HG02943 (cell line): Measurements from ENCODE around the gene PI4K2A.

ENCODE experiments used
- ATAC-seq: cut with Tn5 transposase; IDR thresholded peaks from one replicate; pipeline ENCODE4 v1.9.1; 2021; ENCODE audit warnings: mild to moderate bottlenecking, low read depth, moderate library complexity; ENCODE audit not compliant: unreplicated experiment

Gene PI4K2A

GRCh38 chr10:97701438-97702069, 61.1 kb downstream of the PI4K2A start:
- no peak for ATAC-seq

GRCh38 chr10:97703398-97704067, 63.1 kb downstream of the PI4K2A start:
- ATAC-seq = no peak

- ATAC-seq = no peak
Measured at GRCh38 chr10:97704341-97704740, 63.9 kb downstream of the PI4K2A start.

DNA sequence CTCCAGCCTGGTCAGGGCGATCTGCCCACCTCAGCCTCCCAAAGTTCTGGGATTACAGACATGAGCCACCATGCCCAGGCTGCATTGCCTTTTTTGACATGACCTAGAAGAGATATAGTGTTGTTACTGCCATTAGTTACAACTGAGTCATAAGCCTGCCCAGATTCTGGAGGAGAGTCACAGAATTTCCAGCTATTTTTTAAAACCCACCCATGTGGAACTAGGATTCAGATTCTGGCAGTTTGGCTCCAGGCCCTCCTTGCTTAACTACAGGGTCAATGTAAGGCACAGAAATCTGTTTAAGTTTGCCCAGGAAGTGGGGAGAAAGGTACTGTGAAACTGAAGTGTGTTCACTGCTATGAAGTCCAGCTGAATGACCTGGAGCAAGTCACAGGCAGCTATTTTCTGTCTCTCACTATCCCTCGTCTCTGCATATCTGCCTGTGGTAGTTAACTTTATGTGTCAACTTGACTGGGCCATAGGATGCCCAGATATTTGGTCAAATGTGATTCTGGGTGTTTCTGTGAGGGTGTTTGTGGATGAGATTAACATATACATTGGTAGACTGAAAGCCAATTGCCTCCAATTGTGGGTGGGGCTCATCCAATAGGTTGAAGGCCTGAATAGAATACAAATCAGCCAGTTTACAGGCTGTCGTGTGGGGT, 64.7 kb downstream of the PI4K2A start:
- no peak for ATAC-seq

- no peak for ATAC-seq
Measured at GRCh38 chr10:97707134-97707861, 66.8 kb downstream of the PI4K2A start.

- no peak for ATAC-seq
Measured at GRCh38 chr10:97708167-97708566, 67.7 kb downstream of the PI4K2A start.

DNA sequence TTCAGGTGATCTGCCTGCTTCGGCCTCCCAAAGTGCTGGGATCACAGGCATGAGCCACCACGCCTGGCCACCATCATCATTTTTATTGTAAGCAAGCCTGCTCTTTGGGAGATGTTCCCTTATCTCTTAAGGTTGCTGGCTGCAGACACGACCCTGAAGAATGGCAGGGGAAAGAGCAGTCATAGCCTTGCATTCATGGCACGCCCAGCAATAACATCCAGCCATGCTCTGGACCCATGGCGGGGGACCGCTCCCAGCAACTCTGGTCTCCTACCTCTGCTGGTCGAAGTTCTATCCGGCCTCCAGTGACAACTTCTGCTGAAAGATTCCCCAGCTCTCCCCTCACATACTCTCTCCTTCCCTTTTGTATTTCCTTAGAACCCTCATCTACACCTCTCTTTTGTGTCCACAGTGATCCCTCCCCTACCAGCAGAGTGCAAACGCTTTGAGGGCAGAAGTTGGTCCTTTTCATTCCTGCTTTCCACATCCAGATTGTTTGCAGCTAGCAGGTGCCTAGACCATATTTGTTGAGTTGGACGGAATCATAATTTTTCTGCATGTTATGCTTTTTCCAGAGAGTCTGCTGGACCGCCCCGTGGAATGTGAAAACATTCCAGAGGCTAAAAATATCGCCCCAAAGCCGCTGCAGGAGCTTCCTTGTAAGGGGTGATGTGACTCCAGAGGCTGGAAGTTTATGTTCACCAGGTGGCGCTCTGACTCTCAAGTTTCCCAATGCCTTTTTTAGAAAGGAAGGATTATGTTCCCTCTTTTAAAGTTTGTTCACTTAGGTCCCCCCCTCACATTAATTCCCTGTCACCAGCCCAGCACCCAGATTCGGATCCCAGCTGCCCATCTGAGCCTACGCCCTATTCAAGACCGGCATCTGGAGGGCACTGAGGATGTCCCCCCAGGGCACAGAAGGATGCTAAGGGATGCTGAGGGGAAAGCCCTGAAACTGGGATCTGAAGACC, 68.8 kb downstream of the PI4K2A start:
- ATAC-seq = no peak

GRCh38 chr10:97711640-97712572, 71.4 kb downstream of the PI4K2A start:
- ATAC-seq = no peak

GRCh38 chr10:97713339-97713825, 72.9 kb downstream of the PI4K2A start, which contains the start of gene MARVELD1:
MARVELD1 (plus strand) TSS chr10:97713730; CDS start chr10:97713877, 147 bp downstream.
- ATAC-seq = no peak

GRCh38 chr10:97713826-97714400, 73.4 kb downstream of the PI4K2A start:
- peak; percentile 55 for ATAC-seq

DNA sequence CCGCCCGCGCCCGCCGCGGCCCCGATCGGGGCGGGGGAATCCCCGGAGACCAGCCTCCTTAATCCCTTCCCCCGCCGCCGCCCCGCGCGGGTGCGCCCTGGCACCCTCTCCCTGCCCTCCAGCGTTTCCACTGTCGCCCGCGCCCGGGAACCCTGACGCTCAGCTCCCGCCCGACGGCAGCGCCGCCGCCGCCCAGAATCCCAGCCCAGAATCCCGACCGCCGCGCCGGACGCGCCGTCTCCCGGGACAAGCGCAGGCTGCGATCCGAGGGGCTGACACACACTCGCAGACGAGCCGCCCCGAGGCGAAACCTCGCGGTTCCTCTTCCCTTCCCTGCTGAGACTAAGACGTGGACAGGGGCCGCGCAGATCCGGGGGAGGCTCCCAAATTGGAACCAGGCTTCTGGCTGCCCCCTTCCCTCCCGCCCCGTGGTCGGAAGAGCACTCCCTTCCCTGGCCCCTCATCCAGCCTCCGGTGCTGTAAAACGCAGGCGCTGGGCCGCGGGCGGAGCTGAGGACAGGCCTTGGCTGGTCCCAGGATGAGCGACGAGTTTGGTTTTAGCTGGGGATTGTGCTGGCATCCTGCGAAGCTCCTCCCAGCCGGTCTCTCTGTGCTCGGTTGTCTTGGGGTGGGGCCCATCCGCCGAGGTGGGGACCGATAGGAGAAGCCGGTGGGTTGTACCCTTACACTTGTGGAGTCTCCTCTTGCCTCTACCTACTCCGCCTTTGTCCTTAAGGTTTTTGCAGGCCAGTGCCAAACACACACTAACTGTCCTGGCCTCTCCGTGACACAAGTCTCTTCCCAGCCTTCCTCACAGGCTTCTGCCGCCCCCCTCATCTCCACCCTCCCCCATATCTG, 74.2 kb downstream of the PI4K2A start:
- peak; percentile 26 for ATAC-seq

- ATAC-seq = no peak
Measured at GRCh38 chr10:97715259-97715874, 74.9 kb downstream of the PI4K2A start.

DNA sequence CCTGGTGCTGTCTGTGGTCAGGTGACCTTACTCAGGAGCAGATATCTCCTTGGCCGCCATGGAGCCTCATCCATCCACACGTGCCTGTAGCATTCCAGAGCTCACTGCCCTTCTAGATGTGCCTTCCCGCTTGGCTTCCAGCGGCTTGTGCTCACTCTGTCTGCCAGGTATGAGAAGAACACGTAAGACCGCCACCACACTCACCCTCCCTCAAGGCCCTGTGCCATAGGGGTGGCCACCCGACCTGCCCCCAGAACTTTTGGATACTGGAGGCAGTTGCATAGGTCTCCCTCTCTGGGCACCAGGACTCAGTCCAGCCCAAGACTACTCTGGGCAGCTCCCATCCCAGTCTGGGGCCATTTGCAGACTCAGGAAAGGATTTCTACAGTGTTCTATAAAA, 77.2 kb downstream of the PI4K2A start:
- ATAC-seq = no peak

DNA sequence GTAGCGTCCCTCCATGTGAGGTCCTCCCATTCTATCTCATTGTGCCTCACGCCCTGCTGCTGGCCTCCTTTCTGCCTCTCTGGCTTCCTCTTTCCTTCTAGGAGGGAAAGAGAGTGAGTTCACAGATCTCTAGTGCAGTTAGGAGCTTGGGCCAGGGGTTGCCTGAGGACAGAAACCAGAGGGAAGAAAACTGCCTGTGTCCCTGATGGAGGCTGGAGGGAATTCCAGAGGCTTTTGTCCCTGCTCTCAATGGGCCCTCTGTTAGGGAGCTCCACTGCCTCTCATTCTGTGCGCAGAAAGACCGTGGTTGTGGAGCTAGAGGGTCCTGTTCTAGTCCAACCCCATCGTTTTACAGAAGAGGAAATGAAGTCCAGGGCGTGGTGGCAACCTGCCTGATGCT, 77.7 kb downstream of the PI4K2A start:
- ATAC-seq = no peak

- ATAC-seq = no peak
Measured at GRCh38 chr10:97718659-97719142, 78.2 kb downstream of the PI4K2A start.

DNA sequence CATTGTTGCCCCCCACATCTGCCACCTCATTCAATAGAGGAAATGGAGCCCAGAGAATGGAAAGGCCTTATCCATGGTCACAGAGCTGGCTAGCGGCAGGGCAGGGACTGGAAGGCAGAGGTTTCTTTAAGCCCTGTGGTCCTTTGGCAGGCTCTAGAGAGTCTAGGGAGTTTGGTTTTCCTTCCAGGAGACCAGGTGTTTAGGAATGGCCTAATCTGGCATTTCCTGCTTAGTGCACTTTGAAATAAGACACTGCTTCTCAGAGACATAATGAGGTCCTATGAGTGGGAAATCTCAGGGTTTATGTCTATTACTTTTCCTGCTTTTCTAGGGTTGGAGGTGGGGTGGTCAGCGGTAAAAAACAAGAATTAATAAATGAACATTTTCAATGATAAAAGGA, 79.1 kb downstream of the PI4K2A start:
- ATAC-seq = no peak
